HG03280 (cell line): ENCODE measurements around the gene PKD2.
A peak's percentile ranks its signal among the peaks of the same experiment; 100 is the strongest.
"Not testable (repeated sequence)": the region's sequence is repeated elsewhere in the genome, so short reads cannot be mapped to it uniquely, and the experiment has no call there.

Experiments used
- ATAC-seq: cut with Tn5 transposase; IDR thresholded peaks from one replicate; pipeline ENCODE4 v1.9.1; 2021; ENCODE audit warnings: mild to moderate bottlenecking, moderate library complexity; ENCODE audit not compliant: unreplicated experiment

Gene PKD2

GRCh38 chr4:87985887-87986200 is 21.6 kb upstream of the PKD2 start:
- ATAC-seq: no peak

- ATAC-seq: no peak
Measured at GRCh38 chr4:87986508-87986907, 20.9 kb upstream of the PKD2 start.

GRCh38 chr4:87989765-87990164 is 17.7 kb upstream of the PKD2 start:
- ATAC-seq: no peak

GRCh38 chr4:87995435-87995834 is 12.0 kb upstream of the PKD2 start:
- ATAC-seq: no peak

GRCh38 chr4:87999191-87999691 is 8.2 kb upstream of the PKD2 start:
- ATAC-seq: not testable (repeated sequence)

- no peak for ATAC-seq
Measured at GRCh38 chr4:88001871-88002270, 5.6 kb upstream of the PKD2 start.

- no peak for ATAC-seq
Measured at GRCh38 chr4:88002786-88003185, 4.6 kb upstream of the PKD2 start.

GRCh38 chr4:88003261-88003660 is 4.2 kb upstream of the PKD2 start:
- no peak for ATAC-seq

GRCh38 chr4:88005076-88005475 is 2.4 kb upstream of the PKD2 start:
- no peak for ATAC-seq

- no peak for ATAC-seq
Measured at GRCh38 chr4:88005946-88006345, 1.5 kb upstream of the PKD2 start.

- ATAC-seq: no peak
Measured at GRCh38 chr4:88006956-88007303, 505 bp upstream of the PKD2 start.

GRCh38 chr4:88008122-88008742 is 797 bp downstream of the PKD2 start:
- ATAC-seq: peak; percentile 42

GRCh38 chr4:88008743-88009171 is 1.3 kb downstream of the PKD2 start:
- no peak for ATAC-seq

- no peak for ATAC-seq
Measured at GRCh38 chr4:88009871-88010270, 2.4 kb downstream of the PKD2 start.

- ATAC-seq: no peak
Measured at GRCh38 chr4:88010966-88011365, 3.5 kb downstream of the PKD2 start.

GRCh38 chr4:88012647-88013046 is 5.2 kb downstream of the PKD2 start:
- ATAC-seq: peak; percentile 38

GRCh38 chr4:88014386-88014905 is 7.0 kb downstream of the PKD2 start:
- no peak for ATAC-seq

GRCh38 chr4:88015659-88016295 is 8.3 kb downstream of the PKD2 start:
- no peak for ATAC-seq

GRCh38 chr4:88017516-88018297 is 10.3 kb downstream of the PKD2 start:
- ATAC-seq: no peak

GRCh38 chr4:88018466-88018865 is 11.0 kb downstream of the PKD2 start:
- no peak for ATAC-seq

- ATAC-seq: no peak
Measured at GRCh38 chr4:88021824-88022223, 14.4 kb downstream of the PKD2 start.

GRCh38 chr4:88022289-88022688 is 14.9 kb downstream of the PKD2 start:
- ATAC-seq: no peak
